ENCODE measurements around the gene POLL.

DNA sequence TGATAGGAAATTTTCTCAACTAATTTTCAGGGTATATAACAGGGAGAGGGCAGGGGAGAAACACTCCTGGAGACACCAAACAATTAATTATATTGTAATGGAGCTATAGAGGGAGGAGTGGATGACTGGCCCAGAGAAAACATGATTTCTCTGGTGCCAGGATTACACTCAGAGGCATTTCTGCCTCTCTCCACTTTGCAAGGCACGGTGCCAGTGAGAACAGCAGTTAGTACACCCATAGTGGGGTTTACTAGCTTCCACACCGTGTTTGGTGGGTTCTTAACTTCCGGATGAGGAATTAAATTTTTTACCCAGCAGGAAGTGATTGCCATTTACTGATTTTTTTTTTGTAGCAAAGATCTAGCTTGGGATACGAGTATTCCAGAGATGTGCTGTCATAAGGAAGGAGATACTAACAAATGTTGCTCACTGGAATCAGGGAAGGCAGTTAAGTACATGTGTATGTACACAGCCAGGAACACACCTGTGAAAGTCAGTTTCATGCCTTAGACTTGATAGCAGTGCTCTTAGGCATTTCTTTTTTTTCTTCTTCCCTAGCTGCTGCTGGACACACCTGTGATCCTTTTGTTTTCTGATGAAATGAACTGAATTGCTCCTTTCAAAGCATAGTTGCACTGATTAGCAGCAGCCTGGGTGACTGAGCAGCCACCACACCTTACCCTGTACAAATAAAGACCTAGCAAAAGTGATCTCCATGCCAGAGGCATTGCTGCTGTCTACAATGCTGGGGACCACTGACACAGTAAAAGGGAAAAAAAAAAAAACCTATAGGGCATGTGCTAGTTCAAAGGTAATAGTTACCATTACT, 58.1 kb downstream of the POLL start:
- TF ChIP-seq, protein P1, sequence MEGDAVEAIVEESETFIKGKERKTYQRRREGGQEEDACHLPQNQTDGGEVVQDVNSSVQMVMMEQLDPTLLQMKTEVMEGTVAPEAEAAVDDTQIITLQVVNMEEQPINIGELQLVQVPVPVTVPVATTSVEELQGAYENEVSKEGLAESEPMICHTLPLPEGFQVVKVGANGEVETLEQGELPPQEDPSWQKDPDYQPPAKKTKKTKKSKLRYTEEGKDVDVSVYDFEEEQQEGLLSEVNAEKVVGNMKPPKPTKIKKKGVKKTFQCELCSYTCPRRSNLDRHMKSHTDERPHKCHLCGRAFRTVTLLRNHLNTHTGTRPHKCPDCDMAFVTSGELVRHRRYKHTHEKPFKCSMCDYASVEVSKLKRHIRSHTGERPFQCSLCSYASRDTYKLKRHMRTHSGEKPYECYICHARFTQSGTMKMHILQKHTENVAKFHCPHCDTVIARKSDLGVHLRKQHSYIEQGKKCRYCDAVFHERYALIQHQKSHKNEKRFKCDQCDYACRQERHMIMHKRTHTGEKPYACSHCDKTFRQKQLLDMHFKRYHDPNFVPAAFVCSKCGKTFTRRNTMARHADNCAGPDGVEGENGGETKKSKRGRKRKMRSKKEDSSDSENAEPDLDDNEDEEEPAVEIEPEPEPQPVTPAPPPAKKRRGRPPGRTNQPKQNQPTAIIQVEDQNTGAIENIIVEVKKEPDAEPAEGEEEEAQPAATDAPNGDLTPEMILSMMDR (IDR thresholded peaks at IDR 0.05) = no peak
- TF ChIP-seq EZH2 (IDR thresholded peaks at IDR 0.05) = no peak
